Activated B cell treated with CpG ODN at 0.5 μM for 24 hours (primary cell): ENCODE measurements around the gene ANXA6. TPM values are rescaled to one million over a fixed set of nuclear protein-coding genes. Genes with fewer than 3 reads are reported as not detected.

Experiments used
- ATAC-seq: fragments of 200-7000 bp; cut with Tn5 transposase; one replicate; pipeline ENCODE4 v1.10.0; 2021; ENCODE audit warnings: low read depth, mild to moderate bottlenecking, moderate library complexity
- CTCF ChIA-PET: fragments of 350-600 bp; sonication (Branson Sonifier 250); formaldehyde crosslinking; loops from one replicate; lab custom pipeline; 2021; ENCODE audit warnings: antibody characterized with exemption; lab: Charles Lee
- POLR2A ChIA-PET: fragments of 350-600 bp; sonication (Branson Sonifier 250); formaldehyde crosslinking; loops from one replicate; lab custom pipeline; 2021; ENCODE audit warnings: antibody characterized with exemption; lab: Charles Lee
- DNase-seq: peaks from one replicate; pipeline ENCODE4 v3.0.0; 2022
- H3K27ac Mint-ChIP-seq: one replicate; pipeline ENCODE4 v1.8.0; 2020; ENCODE audit warnings: mixed read lengths
- H3K27me3 Mint-ChIP-seq: one replicate; pipeline ENCODE4 v1.8.0; 2021; ENCODE audit warnings: mixed read lengths
- H3K36me3 Mint-ChIP-seq: one replicate; pipeline ENCODE4 v1.8.0; 2021; ENCODE audit warnings: low read depth, mixed read lengths
- H3K4me1 Mint-ChIP-seq: one replicate; pipeline ENCODE4 v1.8.0; 2021; ENCODE audit warnings: mixed read lengths
- H3K4me3 Mint-ChIP-seq: one replicate; pipeline ENCODE4 v1.8.0; 2020; ENCODE audit warnings: mild to moderate bottlenecking, mixed read lengths
- H3K9me3 Mint-ChIP-seq: one replicate; pipeline ENCODE4 v1.8.0; 2020; ENCODE audit warnings: mixed read lengths
- intact Hi-C: fragments of 100-400 bp; cut with micrococcal nuclease; formaldehyde crosslinking; loops from one replicate; pipeline ENCODE4 v1.15.1; 2024
- total RNA-seq: library from RNA; stranded (reverse); gene quantifications from 2 replicates; pipeline ENCODE4 v1.2.3, GENCODE V29; 2022
- TF ChIP-seq, protein P1 (sequence below): fragments of 200-600 bp; IDR thresholded peaks from one replicate; pipeline ENCODE4 v1.8.0; 2022; ENCODE audit warnings: antibody characterized with exemption, mild to moderate bottlenecking

The ANXA6 gene
- total RNA-seq, 1 donor from 2014 or later, result 367 TPM

DNA sequence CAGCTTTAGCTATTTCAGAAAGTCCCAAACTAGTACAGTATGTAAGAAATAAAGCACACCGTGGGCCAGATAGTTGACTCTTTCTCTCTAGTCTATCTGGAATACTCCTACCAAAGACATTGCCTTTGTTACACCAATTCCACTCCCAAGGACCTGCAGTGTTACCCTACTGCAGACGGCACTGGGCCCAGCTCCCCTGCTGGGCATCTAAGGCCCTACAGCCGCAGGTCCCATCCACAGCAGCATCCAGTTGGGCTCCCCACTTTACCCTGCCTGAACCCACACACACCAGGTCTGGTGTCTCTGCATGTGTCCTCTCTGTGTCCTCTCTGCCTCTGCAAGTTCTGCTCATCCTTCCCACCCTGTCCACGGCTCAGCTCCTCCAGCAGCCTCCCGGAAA is 99.3 kb downstream of the ANXA6 start:
- Mint-ChIP-seq H3K9me3 (no peaks in the 10 kb centered on the region), H3K27ac (peak overlapping the region; percentile 96), H3K4me3 (no peak overlapping the region), H3K27me3 (no peaks in the 10 kb centered on the region), H3K36me3 (peaks cover 99% of the 10 kb centered on the region), H3K4me1 (peaks cover 83% of the 10 kb centered on the region)
- no peak for ATAC-seq
- ChIA-PET CTCF (interaction anchor here (0.8 to 16.2 kb wide), 12 partner anchors 9 to 181 kb away, joined by 3 to 625 read pairs (median 4); no protein-coding TSS in a partner anchor), POLR2A (interaction anchor here (0.8 to 8.2 kb wide), 13 partner anchors 11 to 194 kb away, joined by 3 to 215 read pairs (median 6); partner anchors contain the start of genes ANXA6, GM2A and TNIP1)
- TF ChIP-seq, protein P1, sequence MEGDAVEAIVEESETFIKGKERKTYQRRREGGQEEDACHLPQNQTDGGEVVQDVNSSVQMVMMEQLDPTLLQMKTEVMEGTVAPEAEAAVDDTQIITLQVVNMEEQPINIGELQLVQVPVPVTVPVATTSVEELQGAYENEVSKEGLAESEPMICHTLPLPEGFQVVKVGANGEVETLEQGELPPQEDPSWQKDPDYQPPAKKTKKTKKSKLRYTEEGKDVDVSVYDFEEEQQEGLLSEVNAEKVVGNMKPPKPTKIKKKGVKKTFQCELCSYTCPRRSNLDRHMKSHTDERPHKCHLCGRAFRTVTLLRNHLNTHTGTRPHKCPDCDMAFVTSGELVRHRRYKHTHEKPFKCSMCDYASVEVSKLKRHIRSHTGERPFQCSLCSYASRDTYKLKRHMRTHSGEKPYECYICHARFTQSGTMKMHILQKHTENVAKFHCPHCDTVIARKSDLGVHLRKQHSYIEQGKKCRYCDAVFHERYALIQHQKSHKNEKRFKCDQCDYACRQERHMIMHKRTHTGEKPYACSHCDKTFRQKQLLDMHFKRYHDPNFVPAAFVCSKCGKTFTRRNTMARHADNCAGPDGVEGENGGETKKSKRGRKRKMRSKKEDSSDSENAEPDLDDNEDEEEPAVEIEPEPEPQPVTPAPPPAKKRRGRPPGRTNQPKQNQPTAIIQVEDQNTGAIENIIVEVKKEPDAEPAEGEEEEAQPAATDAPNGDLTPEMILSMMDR, result no peak
- intact Hi-C loops, result loop anchor here (2.0 kb wide), 1 partner anchor 156 kb away; no protein-coding TSS in a partner anchor
- DNase-seq, result no peak

- DNase-seq (no peak), ATAC-seq (no peak)
- Mint-ChIP-seq H3K9me3 (no peaks in the 10 kb centered on the region), H3K27me3 (no peaks in the 10 kb centered on the region), H3K4me3 (peak overlapping the region; percentile 20), H3K36me3 (peaks cover 97% of the 10 kb centered on the region), H3K4me1 (peaks cover 83% of the 10 kb centered on the region), H3K27ac (no peak overlapping the region)
- TF ChIP-seq, protein P1, result no peak
- ChIA-PET CTCF (interaction anchor here (0.8 to 16.2 kb wide), 3 partner anchors 8 to 69 kb away, joined by 3 to 625 read pairs (median 5); no protein-coding TSS in a partner anchor), POLR2A (interaction anchor here (1.7 to 8.2 kb wide), 2 partner anchors 26 to 42 kb away, joined by 4 to 215 read pairs; partner anchors contain the start of gene TNIP1)
- intact Hi-C loops, result no loop called here
Measured at GRCh38 chr5:151056379-151057325, 100.9 kb downstream of the ANXA6 start.

GRCh38 chr5:151055336-151055735 is 102.2 kb downstream of the ANXA6 start:
- TF ChIP-seq, protein P1, result no peak
- ChIA-PET CTCF (interaction anchor here (1.3 to 16.2 kb wide), 2 partner anchors 57 to 110 kb away, joined by 7 to 625 read pairs; no protein-coding TSS in a partner anchor), POLR2A (interaction anchor here (0.9 to 4.9 kb wide), 3 partner anchors 16 to 43 kb away, joined by 3 to 44 read pairs (median 4); partner anchors contain the start of gene TNIP1)
- Mint-ChIP-seq H3K36me3 (peaks cover 96% of the 10 kb centered on the region), H3K27ac (no peak overlapping the region), H3K4me3 (no peak overlapping the region), H3K9me3 (no peaks in the 10 kb centered on the region), H3K27me3 (no peaks in the 10 kb centered on the region), H3K4me1 (peaks cover 73% of the 10 kb centered on the region)
- no peak for DNase-seq
- ATAC-seq, result no peak
- intact Hi-C loops, result no loop called here

DNA sequence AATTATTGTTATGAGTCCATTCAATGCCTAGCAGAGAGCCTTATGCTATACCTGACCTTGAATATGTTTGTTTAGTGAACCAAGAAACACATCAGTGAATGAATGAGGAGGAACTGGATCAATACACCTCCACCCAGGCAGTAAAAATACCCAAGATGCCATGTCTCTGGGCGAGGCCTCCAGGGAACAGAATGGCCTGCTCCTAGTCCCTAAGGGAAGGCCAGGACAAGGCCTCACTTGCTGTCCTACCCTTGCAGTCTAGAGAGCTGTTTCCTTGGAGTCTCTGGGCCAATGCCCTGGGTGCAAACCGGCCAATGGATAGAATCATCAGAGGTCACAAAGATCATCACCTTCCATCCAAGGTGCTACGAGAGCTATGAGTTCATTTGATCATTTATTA is 102.9 kb downstream of the ANXA6 start:
- Mint-ChIP-seq H3K36me3 (peaks cover 96% of the 10 kb centered on the region), H3K27me3 (no peaks in the 10 kb centered on the region), H3K27ac (no peak overlapping the region), H3K9me3 (no peaks in the 10 kb centered on the region), H3K4me3 (no peak overlapping the region), H3K4me1 (peaks cover 67% of the 10 kb centered on the region)
- ChIA-PET CTCF (interaction anchor here (0.8 to 16.2 kb wide), 3 partner anchors 57 to 186 kb away, joined by 3 to 625 read pairs (median 7); no protein-coding TSS in a partner anchor), POLR2A (interaction anchor here (0.9 to 4.9 kb wide), 2 partner anchors 17 to 25 kb away, joined by 3 to 44 read pairs; partner anchors contain the start of gene TNIP1)
- TF ChIP-seq, protein P1, result no peak
- intact Hi-C loops, result no loop called here
- no peak for ATAC-seq
- DNase-seq, result no peak
